Measurements from ENCODE around the gene CDC42BPB.

CDC42BPB gene

GRCh38 chr14:103009559-103009958, 47.8 kb downstream of the CDC42BPB start:
- TF ChIP-seq JUND (IDR thresholded peaks at IDR 0.05; ENCODE audit: low read depth) = no peak
- DNase-seq (ENCODE audit: low read depth in 1 of 2, low spot score in 1 of 2) = no peak
- in situ Hi-C loops (cut with HindIII; ENCODE audit: low pct_unique_long_range_greater_than_20kb, low sequenced_read_pairs) = no loop called here

DNA sequence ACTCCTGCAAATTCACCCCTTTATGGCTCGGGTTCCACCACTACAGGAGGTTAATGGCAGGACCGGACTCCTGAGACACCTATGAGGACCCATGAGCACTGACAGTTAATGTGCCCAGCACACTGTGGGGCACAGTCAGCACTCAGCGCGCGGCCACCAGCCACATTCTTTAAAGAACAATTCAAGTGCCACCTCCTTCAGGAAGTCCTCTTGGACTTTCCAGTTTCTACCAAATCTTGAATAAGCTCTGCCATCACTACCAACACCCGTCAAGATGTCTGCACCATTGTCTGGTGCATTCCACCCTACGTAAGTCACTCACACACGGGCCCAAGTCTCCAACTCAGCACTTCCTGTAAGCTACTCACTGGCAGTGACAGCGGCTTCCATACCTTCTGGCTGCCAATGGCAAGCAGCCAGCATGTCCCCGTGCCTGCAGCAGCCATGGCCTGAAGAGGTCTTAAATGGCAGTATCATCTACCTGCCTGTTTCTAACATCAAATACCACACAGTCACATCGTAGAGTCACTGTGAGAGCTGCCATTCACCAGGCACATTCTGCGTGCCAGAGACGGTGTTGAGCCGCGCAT, 48.5 kb downstream of the CDC42BPB start:
- no peak for DNase-seq (ENCODE audit: low read depth in 1 of 2, low spot score in 1 of 2)
- TF ChIP-seq JUND (IDR thresholded peaks at IDR 0.05; ENCODE audit: low read depth) = no peak
- in situ Hi-C loops (cut with HindIII; ENCODE audit: low pct_unique_long_range_greater_than_20kb, low sequenced_read_pairs) = no loop called here

GRCh38 chr14:103008126-103008525, 49.2 kb downstream of the CDC42BPB start:
- TF ChIP-seq JUND (IDR thresholded peaks at IDR 0.05; ENCODE audit: low read depth) = no peak
- no peak for DNase-seq (ENCODE audit: low read depth in 1 of 2, low spot score in 1 of 2)
- in situ Hi-C loops (cut with HindIII; ENCODE audit: low pct_unique_long_range_greater_than_20kb, low sequenced_read_pairs) = no loop called here

GRCh38 chr14:103007555-103007954, 49.8 kb downstream of the CDC42BPB start:
- no peak for TF ChIP-seq JUND (IDR thresholded peaks at IDR 0.05; ENCODE audit: low read depth)
- DNase-seq (ENCODE audit: low read depth in 1 of 2, low spot score in 1 of 2) = no peak
- in situ Hi-C loops (cut with HindIII; ENCODE audit: low pct_unique_long_range_greater_than_20kb, low sequenced_read_pairs) = no loop called here

DNA sequence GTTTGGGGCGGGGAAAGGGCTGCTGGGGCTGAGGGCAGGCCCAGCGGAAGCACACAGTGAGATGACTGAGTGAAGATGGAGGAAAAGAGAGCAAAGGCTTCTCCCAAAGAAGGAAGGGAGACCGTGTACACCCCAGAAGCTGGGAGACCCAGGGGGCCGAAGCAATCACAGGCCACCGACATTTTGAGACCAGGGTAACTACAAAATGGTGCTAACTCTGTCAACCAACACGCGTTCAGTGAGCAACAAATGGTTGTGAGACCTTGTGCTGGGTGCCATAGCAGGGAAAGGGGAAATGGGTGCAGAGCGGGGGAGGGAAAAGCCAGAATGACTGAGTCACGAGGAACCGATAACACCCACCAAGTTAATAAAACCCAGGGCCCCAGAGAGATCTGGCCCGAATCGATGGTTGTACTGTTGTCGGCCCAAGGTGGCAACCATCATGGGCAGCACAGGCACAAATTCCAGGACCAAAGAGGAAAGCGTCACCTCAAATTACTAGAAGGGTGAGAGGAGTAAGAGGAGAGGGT, 50.3 kb downstream of the CDC42BPB start:
- TF ChIP-seq JUND (IDR thresholded peaks at IDR 0.05; ENCODE audit: low read depth) = no peak
- in situ Hi-C loops (cut with HindIII; ENCODE audit: low pct_unique_long_range_greater_than_20kb, low sequenced_read_pairs) = no loop called here
- DNase-seq (ENCODE audit: low read depth in 1 of 2, low spot score in 1 of 2) = no peak

GRCh38 chr14:103006106-103006505, 51.2 kb downstream of the CDC42BPB start:
- no peak for DNase-seq (ENCODE audit: low read depth in 1 of 2, low spot score in 1 of 2)
- in situ Hi-C loops (cut with HindIII; ENCODE audit: low pct_unique_long_range_greater_than_20kb, low sequenced_read_pairs) = no loop called here
- TF ChIP-seq JUND (IDR thresholded peaks at IDR 0.05; ENCODE audit: low read depth) = no peak

GRCh38 chr14:103003850-103004249, 53.5 kb downstream of the CDC42BPB start:
- in situ Hi-C loops (cut with HindIII; ENCODE audit: low pct_unique_long_range_greater_than_20kb, low sequenced_read_pairs) = no loop called here
- DNase-seq (ENCODE audit: low read depth in 1 of 2, low spot score in 1 of 2) = no peak
- no peak for TF ChIP-seq JUND (IDR thresholded peaks at IDR 0.05; ENCODE audit: low read depth)

DNA sequence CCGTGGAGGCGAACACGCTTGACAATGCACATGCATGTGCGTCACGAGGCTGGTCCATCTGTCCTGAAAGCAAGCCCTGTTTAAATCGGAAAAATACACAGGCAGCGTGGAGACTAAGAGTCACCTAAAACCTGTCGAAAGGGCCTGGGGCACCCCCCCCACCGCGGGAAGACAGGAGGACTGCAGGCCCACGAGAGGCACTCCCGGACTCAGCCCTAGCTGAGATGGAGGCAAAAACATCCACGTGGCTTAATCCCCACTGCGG, 54.1 kb downstream of the CDC42BPB start:
- in situ Hi-C loops (cut with HindIII; ENCODE audit: low pct_unique_long_range_greater_than_20kb, low sequenced_read_pairs) = no loop called here
- no peak for DNase-seq (ENCODE audit: low read depth in 1 of 2, low spot score in 1 of 2)
- TF ChIP-seq JUND (IDR thresholded peaks at IDR 0.05; ENCODE audit: low read depth) = no peak

GRCh38 chr14:103002578-103003350, 54.6 kb downstream of the CDC42BPB start:
- TF ChIP-seq JUND (IDR thresholded peaks at IDR 0.05; ENCODE audit: low read depth) = no peak
- no peak for DNase-seq (ENCODE audit: low read depth in 1 of 2, low spot score in 1 of 2)
- in situ Hi-C loops (cut with HindIII; ENCODE audit: low pct_unique_long_range_greater_than_20kb, low sequenced_read_pairs) = no loop called here

- no peak for DNase-seq (ENCODE audit: low read depth in 1 of 2, low spot score in 1 of 2)
- TF ChIP-seq JUND (IDR thresholded peaks at IDR 0.05; ENCODE audit: low read depth) = no peak
- in situ Hi-C loops (cut with HindIII; ENCODE audit: low pct_unique_long_range_greater_than_20kb, low sequenced_read_pairs) = no loop called here
These were observed 55.5 kb downstream of the CDC42BPB start for GRCh38 chr14:103001651-103002396.

DNA sequence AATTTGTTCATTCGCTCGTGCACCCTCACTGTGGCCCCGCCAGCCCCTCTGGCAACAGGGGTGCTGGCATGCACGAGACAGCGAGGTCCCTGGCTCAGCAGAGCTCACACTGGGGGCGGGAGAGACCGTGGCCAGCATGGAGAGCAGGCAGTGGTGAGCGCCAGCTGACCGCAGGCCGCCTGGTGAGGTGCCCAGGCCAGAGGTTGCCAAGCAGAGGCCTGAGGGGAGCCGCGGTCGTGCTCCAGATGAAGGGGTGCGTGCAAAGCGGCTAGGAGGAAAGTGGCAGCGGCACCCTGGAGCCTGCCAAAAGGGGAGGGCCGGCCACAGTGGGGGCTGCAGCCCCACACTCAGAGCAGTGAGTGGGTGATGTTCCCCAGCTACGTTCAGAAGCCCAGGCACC, 56.1 kb downstream of the CDC42BPB start:
- in situ Hi-C loops (cut with HindIII; ENCODE audit: low pct_unique_long_range_greater_than_20kb, low sequenced_read_pairs) = no loop called here
- no peak for TF ChIP-seq JUND (IDR thresholded peaks at IDR 0.05; ENCODE audit: low read depth)
- no peak for DNase-seq (ENCODE audit: low read depth in 1 of 2, low spot score in 1 of 2)

DNA sequence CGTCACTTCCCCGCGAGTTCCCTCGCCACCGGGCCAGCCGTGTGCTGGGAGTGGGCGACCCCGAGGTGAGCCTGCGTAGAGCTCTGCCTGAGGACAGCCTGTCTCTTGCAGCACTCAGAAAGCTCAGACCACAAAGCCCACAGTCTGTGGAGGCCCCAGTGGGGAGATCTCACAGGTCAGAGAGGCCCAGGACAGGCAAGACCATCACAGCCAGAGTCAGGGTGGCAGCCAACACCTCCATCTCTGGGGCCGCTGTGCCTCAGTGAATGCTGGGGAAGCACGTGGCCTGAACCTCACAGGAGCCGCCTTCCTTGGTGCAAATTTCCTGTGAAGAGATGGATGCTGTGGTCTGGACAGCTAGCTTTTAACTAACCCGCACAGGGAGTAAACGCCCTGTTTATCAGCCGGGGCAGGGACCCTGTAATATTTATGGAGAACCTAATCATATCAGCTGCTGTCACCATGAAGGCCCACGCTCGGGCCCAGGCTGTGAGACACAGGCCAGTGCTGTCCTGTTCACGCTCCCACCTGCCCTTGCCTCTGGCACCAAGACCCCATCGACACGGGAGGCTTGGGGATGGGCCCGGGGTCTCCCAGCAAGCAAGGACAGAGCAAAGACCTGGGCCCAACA, 56.9 kb downstream of the CDC42BPB start:
- in situ Hi-C loops (cut with HindIII; ENCODE audit: low pct_unique_long_range_greater_than_20kb, low sequenced_read_pairs) = no loop called here

More for the DNA sequence above, 56.9 kb downstream of the CDC42BPB start:
- DNase-seq (ENCODE audit: low read depth in 1 of 2, low spot score in 1 of 2) = no peak
- TF ChIP-seq JUND (IDR thresholded peaks at IDR 0.05; ENCODE audit: low read depth) = no peak

All from T47D (cell line).